ENCODE measurements around the gene TSPAN16.
"Not testable (repeated sequence)": the region's sequence is repeated elsewhere in the genome, so short reads cannot be mapped to it uniquely, and the experiment has no call there.

- not testable (repeated sequence) for TF ChIP-seq EP300, CTCF, POLR2AphosphoS5, POLR2A (IDR thresholded peaks at IDR 0.05)
Measured at GRCh38 chr19:11333838-11334237, 37.9 kb downstream of the TSPAN16 start.

Data from gastroesophageal sphincter (tissue), 3 donors.